HepG2 (cell line): ENCODE data around the gene RAB3A. TPM values are rescaled to one million over a fixed set of nuclear protein-coding genes. Genes with fewer than 3 reads are reported as not detected.

Experiments used
- CEBPB ChIP-seq: IDR thresholded peaks from 2 replicates; pipeline ENCODE4 v1.6.1; 2011; ENCODE audit warnings: low read depth, low read length, improper control_type of control experiment, borderline replicate concordance
- EED ChIP-seq: sonication (generic); formaldehyde crosslinking; IDR thresholded peaks from 2 replicates; pipeline ENCODE4 v1.5.0; 2020; ENCODE audit warnings: mild to moderate bottlenecking, missing genetic modification reagents
- KDM3A ChIP-seq: IDR thresholded peaks from 2 replicates; pipeline ENCODE4 v1.6.1; 2018; ENCODE audit warnings: low read depth, missing compliant biosample characterization
- MLXIP ChIP-seq: sonication (generic); formaldehyde crosslinking; IDR thresholded peaks from 2 replicates; pipeline ENCODE4 v1.9.0; 2021; ENCODE audit warnings: missing genetic modification reagents, borderline replicate concordance
- PLSCR1 ChIP-seq: sonication (generic); formaldehyde crosslinking; IDR thresholded peaks from 2 replicates; pipeline ENCODE4 v1.5.0; 2020; ENCODE audit warnings: missing genetic modification reagents, mild to moderate bottlenecking, borderline replicate concordance
- RBM22 ChIP-seq: fragments of 200-400 bp; formaldehyde crosslinking; optimal IDR thresholded peaks from 2 replicates; pipeline ENCODE3; 2017; ENCODE audit warnings: mild to moderate bottlenecking, low read length, moderate library complexity
- SCMH1 ChIP-seq: sonication (generic); formaldehyde crosslinking; IDR thresholded peaks from 2 replicates; pipeline ENCODE4 v1.9.0; 2021; ENCODE audit warnings: missing genetic modification reagents, mild to moderate bottlenecking, borderline replicate concordance
- SMAD3 ChIP-seq: sonication (generic); formaldehyde crosslinking; IDR thresholded peaks from 2 replicates; pipeline ENCODE4 v1.4.0; 2020; ENCODE audit warnings: missing genetic modification reagents
- ZBTB46 ChIP-seq: sonication (generic); formaldehyde crosslinking; IDR thresholded peaks from 2 replicates; pipeline ENCODE4 v1.4.0; 2020; ENCODE audit warnings: mild to moderate bottlenecking, missing genetic modification reagents, borderline replicate concordance
- ZFP62 ChIP-seq: sonication (generic); formaldehyde crosslinking; IDR thresholded peaks from 2 replicates; pipeline ENCODE4 v1.4.0; 2020; ENCODE audit warnings: missing genetic modification reagents
- ZNF12 ChIP-seq: sonication (generic); formaldehyde crosslinking; IDR thresholded peaks from 2 replicates; pipeline ENCODE4 v1.5.0; 2020; ENCODE audit warnings: missing genetic modification reagents
- ZNF17 ChIP-seq: sonication (generic); formaldehyde crosslinking; IDR thresholded peaks from 2 replicates; pipeline ENCODE4 v1.5.0; 2020; ENCODE audit warnings: mild to moderate bottlenecking, missing genetic modification reagents
- ZNF510 ChIP-seq: sonication (generic); formaldehyde crosslinking; IDR thresholded peaks from 2 replicates; pipeline ENCODE4 v1.4.0; 2020; ENCODE audit warnings: low read depth, mild to moderate bottlenecking, missing genetic modification reagents
- ZNF768 ChIP-seq: sonication (generic); formaldehyde crosslinking; IDR thresholded peaks from 2 replicates; pipeline ENCODE4 v1.4.0; 2020; ENCODE audit warnings: missing genetic modification reagents
- polyA plus RNA-seq, 8 experiments: library from polyadenylated mRNA; depleted of rRNA in 3 of 8; stranded (reverse) in 7 of 8; unstranded in 1 of 8; fragments of >200 nt; fragmentation: Illumina TruSeq in 4 of 8; extraction: Trizol in 4 of 8; gene quantifications; 2 replicates each; pipeline versions ENCODE4 v1.2.1 to v1.2.3, GENCODE V29; 2011 to 2016; ENCODE audit warnings: low read depth in 4 of 8, missing spikeins in 1 of 8, mixed read lengths in 1 of 8; ENCODE audit not compliant: insufficient read depth in 1 of 8
- total RNA-seq, 5 experiments: library from RNA; depleted of rRNA; stranded (reverse); fragments of >200 nt; fragmentation: Illumina TruSeq; extraction: Trizol; gene quantifications; 2 replicates each; pipeline ENCODE4 v1.2.3, GENCODE V29; 2016; ENCODE audit warnings: low read depth in 1 of 5
- TF ChIP-seq, protein P1 (sequence below): sonication (generic); formaldehyde crosslinking; IDR thresholded peaks from 2 replicates; pipeline ENCODE4 v1.4.0; 2020; ENCODE audit warnings: low read depth, missing genetic modification reagents
- TF ChIP-seq, protein P2 (sequence below): sonication (generic); formaldehyde crosslinking; IDR thresholded peaks from 2 replicates; pipeline ENCODE4 v1.4.0; 2020; ENCODE audit warnings: missing genetic modification reagents

Gene RAB3A
- total and polyA plus RNA-seq, 2 of the 13 experiments (the other 11 are each of a cell fraction or from before 2014, with no cell fraction given) = 0.58 to 0.98 TPM

- TF ChIP-seq MLXIP (CRISPR knock-in tag) = no peak
- 0 out of 2 replicates have a peak, but pooled peaks have one; percentile 60 for TF ChIP-seq ZNF510
- peak; percentile 2; the same call in 1 of the 2 replicates for TF ChIP-seq SMAD3
- TF ChIP-seq RBM22 = no peak
- no peak for TF ChIP-seq SCMH1 (CRISPR knock-in tag)
- peak; percentile 22; the same call in 1 of the 2 replicates for TF ChIP-seq CEBPB
- TF ChIP-seq ZNF12 (CRISPR knock-in tag) = peak; percentile 63; the same call in 1 of the 2 replicates
- peak; percentile 34; the same call in 1 of the 2 replicates for TF ChIP-seq ZNF768
- TF ChIP-seq KDM3A = peak; percentile 80; the same call in 1 of the 2 replicates
- TF ChIP-seq, protein P1, sequence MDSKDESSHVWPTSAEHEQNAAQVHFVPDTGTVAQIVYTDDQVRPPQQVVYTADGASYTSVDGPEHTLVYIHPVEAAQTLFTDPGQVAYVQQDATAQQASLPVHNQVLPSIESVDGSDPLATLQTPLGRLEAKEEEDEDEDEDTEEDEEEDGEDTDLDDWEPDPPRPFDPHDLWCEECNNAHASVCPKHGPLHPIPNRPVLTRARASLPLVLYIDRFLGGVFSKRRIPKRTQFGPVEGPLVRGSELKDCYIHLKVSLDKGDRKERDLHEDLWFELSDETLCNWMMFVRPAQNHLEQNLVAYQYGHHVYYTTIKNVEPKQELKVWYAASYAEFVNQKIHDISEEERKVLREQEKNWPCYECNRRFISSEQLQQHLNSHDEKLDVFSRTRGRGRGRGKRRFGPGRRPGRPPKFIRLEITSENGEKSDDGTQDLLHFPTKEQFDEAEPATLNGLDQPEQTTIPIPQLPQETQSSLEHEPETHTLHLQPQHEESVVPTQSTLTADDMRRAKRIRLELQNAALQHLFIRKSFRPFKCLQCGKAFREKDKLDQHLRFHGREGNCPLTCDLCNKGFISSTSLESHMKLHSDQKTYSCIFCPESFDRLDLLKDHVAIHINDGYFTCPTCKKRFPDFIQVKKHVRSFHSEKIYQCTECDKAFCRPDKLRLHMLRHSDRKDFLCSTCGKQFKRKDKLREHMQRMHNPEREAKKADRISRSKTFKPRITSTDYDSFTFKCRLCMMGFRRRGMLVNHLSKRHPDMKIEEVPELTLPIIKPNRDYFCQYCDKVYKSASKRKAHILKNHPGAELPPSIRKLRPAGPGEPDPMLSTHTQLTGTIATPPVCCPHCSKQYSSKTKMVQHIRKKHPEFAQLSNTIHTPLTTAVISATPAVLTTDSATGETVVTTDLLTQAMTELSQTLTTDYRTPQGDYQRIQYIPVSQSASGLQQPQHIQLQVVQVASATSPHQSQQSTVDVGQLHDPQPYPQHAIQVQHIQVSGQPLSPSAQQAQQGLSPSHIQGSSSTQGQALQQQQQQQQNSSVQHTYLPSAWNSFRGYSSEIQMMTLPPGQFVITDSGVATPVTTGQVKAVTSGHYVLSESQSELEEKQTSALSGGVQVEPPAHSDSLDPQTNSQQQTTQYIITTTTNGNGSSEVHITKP = peak; percentile 69; the same call in 1 of the 2 replicates
- TF ChIP-seq ZFP62 (CRISPR knock-in tag) = no peak
- 0 out of 2 replicates have a peak, but pooled peaks have one; percentile 84 for TF ChIP-seq ZBTB46 (CRISPR knock-in tag)
- no peak for TF ChIP-seq PLSCR1
- TF ChIP-seq EED = peak; percentile 76; the same call in 1 of the 2 replicates
- no peak for TF ChIP-seq ZNF17
- TF ChIP-seq, protein P2, sequence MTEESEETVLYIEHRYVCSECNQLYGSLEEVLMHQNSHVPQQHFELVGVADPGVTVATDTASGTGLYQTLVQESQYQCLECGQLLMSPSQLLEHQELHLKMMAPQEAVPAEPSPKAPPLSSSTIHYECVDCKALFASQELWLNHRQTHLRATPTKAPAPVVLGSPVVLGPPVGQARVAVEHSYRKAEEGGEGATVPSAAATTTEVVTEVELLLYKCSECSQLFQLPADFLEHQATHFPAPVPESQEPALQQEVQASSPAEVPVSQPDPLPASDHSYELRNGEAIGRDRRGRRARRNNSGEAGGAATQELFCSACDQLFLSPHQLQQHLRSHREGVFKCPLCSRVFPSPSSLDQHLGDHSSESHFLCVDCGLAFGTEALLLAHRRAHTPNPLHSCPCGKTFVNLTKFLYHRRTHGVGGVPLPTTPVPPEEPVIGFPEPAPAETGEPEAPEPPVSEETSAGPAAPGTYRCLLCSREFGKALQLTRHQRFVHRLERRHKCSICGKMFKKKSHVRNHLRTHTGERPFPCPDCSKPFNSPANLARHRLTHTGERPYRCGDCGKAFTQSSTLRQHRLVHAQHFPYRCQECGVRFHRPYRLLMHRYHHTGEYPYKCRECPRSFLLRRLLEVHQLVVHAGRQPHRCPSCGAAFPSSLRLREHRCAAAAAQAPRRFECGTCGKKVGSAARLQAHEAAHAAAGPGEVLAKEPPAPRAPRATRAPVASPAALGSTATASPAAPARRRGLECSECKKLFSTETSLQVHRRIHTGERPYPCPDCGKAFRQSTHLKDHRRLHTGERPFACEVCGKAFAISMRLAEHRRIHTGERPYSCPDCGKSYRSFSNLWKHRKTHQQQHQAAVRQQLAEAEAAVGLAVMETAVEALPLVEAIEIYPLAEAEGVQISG = peak; percentile 40
These were observed 30.1 kb downstream of the RAB3A start, which contains the start of gene IFI30 (continued) for GRCh38 chr19:18173572-18174288.
